ENCODE measurements around the gene IGF2R.

The IGF2R gene

GRCh38 chr6:160041608-160042007 lies 72.7 kb downstream of the IGF2R start:
- no peak overlapping the region for H2AFZ ChIP-seq
- H3K27me3 ChIP-seq (ENCODE audit: control insufficient read depth, insufficient read depth, low read length): no peaks in the 10 kb centered on the region
- H3K36me3 ChIP-seq (ENCODE audit: control insufficient read depth, insufficient read depth, low read length): no peaks in the 10 kb centered on the region
- H3K4me3 ChIP-seq (ENCODE audit: low read depth, low read length): no peak overlapping the region
- no peaks in the 10 kb centered on the region for H3K4me1 ChIP-seq
- no peaks in the 10 kb centered on the region for H3K9me3 ChIP-seq (ENCODE audit: control insufficient read depth, low read length)
- peaks cover 2% of the 10 kb centered on the region for H3K79me2 ChIP-seq
- H3K9ac ChIP-seq: no peak overlapping the region
- H3K4me2 ChIP-seq (ENCODE audit: low read length): no peak overlapping the region
- no peak for TF ChIP-seq CTCF (IDR thresholded peaks at IDR 0.05)
- no peak overlapping the region for H3K27ac ChIP-seq

- Histone ChIP-seq H3K4me1 (no peaks in the 10 kb centered on the region), H3K4me2 (ENCODE audit: low read length) (no peak overlapping the region), H3K4me3 (ENCODE audit: low read depth, low read length) (no peak overlapping the region), H3K27me3 (ENCODE audit: control insufficient read depth, insufficient read depth, low read length) (no peaks in the 10 kb centered on the region), H3K9ac (no peak overlapping the region), H3K27ac (no peak overlapping the region), H3K79me2 (peaks cover 2% of the 10 kb centered on the region), H3K9me3 (ENCODE audit: control insufficient read depth, low read length) (no peaks in the 10 kb centered on the region), H2AFZ (no peak overlapping the region), H3K36me3 (ENCODE audit: control insufficient read depth, insufficient read depth, low read length) (no peaks in the 10 kb centered on the region)
- TF ChIP-seq CTCF (IDR thresholded peaks at IDR 0.05): no peak
These were observed 73.3 kb downstream of the IGF2R start for GRCh38 chr6:160042014-160042773.

- H3K9ac ChIP-seq: no peak overlapping the region
- TF ChIP-seq CTCF (IDR thresholded peaks at IDR 0.05): no peak
- no peak overlapping the region for H3K4me3 ChIP-seq (ENCODE audit: low read depth, low read length)
- H3K36me3 ChIP-seq (ENCODE audit: control insufficient read depth, insufficient read depth, low read length): no peaks in the 10 kb centered on the region
- no peak overlapping the region for H3K4me2 ChIP-seq (ENCODE audit: low read length)
- H3K4me1 ChIP-seq: no peaks in the 10 kb centered on the region
- H3K27me3 ChIP-seq (ENCODE audit: control insufficient read depth, insufficient read depth, low read length): no peaks in the 10 kb centered on the region
- H2AFZ ChIP-seq: no peak overlapping the region
- no peaks in the 10 kb centered on the region for H3K9me3 ChIP-seq (ENCODE audit: control insufficient read depth, low read length)
- peaks cover under 1% of the 10 kb centered on the region for H3K79me2 ChIP-seq
- no peak overlapping the region for H3K27ac ChIP-seq
These were observed 74.0 kb downstream of the IGF2R start for GRCh38 chr6:160042788-160043301.

GRCh38 chr6:160043784-160044183 lies 74.9 kb downstream of the IGF2R start:
- H3K36me3 ChIP-seq (ENCODE audit: control insufficient read depth, insufficient read depth, low read length): no peaks in the 10 kb centered on the region
- no peak for TF ChIP-seq CTCF (IDR thresholded peaks at IDR 0.05)

DNA sequence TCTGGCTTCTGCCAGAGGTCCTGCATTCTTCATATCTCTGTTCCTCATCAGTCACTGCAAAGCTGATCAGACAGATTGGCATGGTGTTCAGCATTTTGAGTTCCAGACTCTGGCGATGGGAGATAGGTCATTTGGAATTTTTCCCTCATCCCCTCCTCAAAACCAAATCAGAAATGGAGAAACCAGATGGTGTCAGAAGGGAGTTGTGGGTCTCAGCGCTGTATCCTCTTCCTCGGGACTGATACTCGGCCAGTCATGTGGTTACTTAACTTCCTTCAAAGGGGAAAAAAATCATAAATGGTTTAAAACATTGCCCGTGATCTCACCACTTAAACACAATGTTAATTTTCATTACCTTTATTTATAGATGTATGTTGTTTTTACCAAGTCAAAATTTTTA lies 75.8 kb downstream of the IGF2R start:
- H3K36me3 ChIP-seq (ENCODE audit: control insufficient read depth, insufficient read depth, low read length): no peaks in the 10 kb centered on the region

More at GRCh38 chr6:160043784-160044183, 74.9 kb downstream of the IGF2R start:
- H3K9ac ChIP-seq: no peak overlapping the region
- no peak overlapping the region for H3K4me3 ChIP-seq (ENCODE audit: low read depth, low read length)
- H3K27ac ChIP-seq: no peak overlapping the region
- H3K27me3 ChIP-seq (ENCODE audit: control insufficient read depth, insufficient read depth, low read length): no peaks in the 10 kb centered on the region
- no peaks in the 10 kb centered on the region for H3K9me3 ChIP-seq (ENCODE audit: control insufficient read depth, low read length)
- no peaks in the 10 kb centered on the region for H3K79me2 ChIP-seq
- H2AFZ ChIP-seq: no peak overlapping the region
- no peak overlapping the region for H3K4me2 ChIP-seq (ENCODE audit: low read length)
- no peaks in the 10 kb centered on the region for H3K4me1 ChIP-seq

More for the DNA sequence above, 75.8 kb downstream of the IGF2R start:
- peaks cover 1% of the 10 kb centered on the region for H3K79me2 ChIP-seq
- TF ChIP-seq CTCF (IDR thresholded peaks at IDR 0.05): no peak
- no peak overlapping the region for H3K4me3 ChIP-seq (ENCODE audit: low read depth, low read length)
- H3K9ac ChIP-seq: no peak overlapping the region
- H3K9me3 ChIP-seq (ENCODE audit: control insufficient read depth, low read length): no peaks in the 10 kb centered on the region
- H3K27me3 ChIP-seq (ENCODE audit: control insufficient read depth, insufficient read depth, low read length): no peaks in the 10 kb centered on the region
- H3K27ac ChIP-seq: no peak overlapping the region
- H2AFZ ChIP-seq: no peak overlapping the region
- no peak overlapping the region for H3K4me2 ChIP-seq (ENCODE audit: low read length)
- no peaks in the 10 kb centered on the region for H3K4me1 ChIP-seq

All from parathyroid adenoma (tissue), 2 donors.